Liver (tissue), 9 donors: ENCODE data around the gene SHOC1. TPM values are rescaled to one million over a fixed set of nuclear protein-coding genes. Genes with fewer than 3 reads are reported as not detected.

Experiments used
- DNase-seq: peaks from one replicate; pipeline ENCODE4 v3.0.0-alpha.2; 2017; ENCODE audit warnings: low spot score
- H3K27ac ChIP-seq, 2 donors: one replicate each; pipeline ENCODE4 v1.7.0; 2013; ENCODE audit warnings: inconsistent platforms in 2 of 2, low read length in 2 of 2, control low read depth in 1 of 2, low read depth in 1 of 2, mild to moderate bottlenecking in 1 of 2
- H3K27me3 ChIP-seq, 4 donors: one replicate each; pipeline versions ENCODE4 v1.6.1 to v1.7.0; 2013; ENCODE audit warnings: low read length in 3 of 4, inconsistent platforms in 1 of 4, mild to moderate bottlenecking in 1 of 4, moderate library complexity in 1 of 4; ENCODE audit not compliant: control insufficient read depth in 4 of 4, insufficient read depth in 4 of 4
- H3K36me3 ChIP-seq, 4 donors: one replicate each; pipeline versions ENCODE4 v1.6.1 to v1.7.0; 2013; ENCODE audit warnings: low read length in 3 of 4, mild to moderate bottlenecking in 3 of 4, low read depth in 1 of 4, moderate library complexity in 1 of 4; ENCODE audit not compliant: control insufficient read depth in 4 of 4, insufficient read depth in 3 of 4
- H3K4me1 ChIP-seq, 4 donors: one replicate each; pipeline versions ENCODE4 v1.6.1 to v1.7.0; 2013; ENCODE audit warnings: low read length in 3 of 4, mild to moderate bottlenecking in 3 of 4, moderate library complexity in 1 of 4; ENCODE audit not compliant: control insufficient read depth in 4 of 4, insufficient read depth in 4 of 4
- H3K4me3 ChIP-seq, 3 donors: one replicate each; pipeline versions ENCODE4 v1.6.1 to v1.7.0; 2013; ENCODE audit warnings: low read length in 3 of 3, control low read depth in 1 of 3, low read depth in 1 of 3, mild to moderate bottlenecking in 1 of 3
- H3K9ac ChIP-seq, 2 donors: one replicate each; pipeline ENCODE4 v1.7.0; 2013; ENCODE audit warnings: low read length in 2 of 2, mild to moderate bottlenecking in 2 of 2, moderate library complexity in 2 of 2, control low read depth in 1 of 2, low read depth in 1 of 2
- H3K9me3 ChIP-seq, 4 donors: one replicate each; pipeline versions ENCODE4 v1.6.1 to v1.7.0; 2013; ENCODE audit warnings: low read length in 3 of 4; ENCODE audit not compliant: control insufficient read depth in 4 of 4
- ATF3 ChIP-seq: IDR thresholded peaks from 2 replicates; pipeline ENCODE4 v1.6.1; 2016; ENCODE audit warnings: antibody characterized with exemption
- CTCF ChIP-seq: fragments of 150-350 bp; IDR thresholded peaks from 2 replicates; pipeline ENCODE4 v1.5.1; 2017; ENCODE audit warnings: improper control_type of control experiment, low read depth, low read length; ENCODE audit not compliant: missing input control
- EGR1 ChIP-seq, 2 donors: IDR thresholded peaks; 2 replicates each; pipeline ENCODE4 v1.6.1; 2016 to 2018; ENCODE audit warnings: antibody characterized with exemption in 2 of 2, low read depth in 2 of 2
- FOXA1 ChIP-seq: IDR thresholded peaks from 2 replicates; pipeline ENCODE4 v1.6.1; 2016; ENCODE audit warnings: antibody characterized with exemption
- FOXA2 ChIP-seq: IDR thresholded peaks from 2 replicates; pipeline ENCODE4 v1.6.1; 2016; ENCODE audit warnings: antibody characterized with exemption
- GABPA ChIP-seq, 2 donors: IDR thresholded peaks in 1 of 2; conservative IDR thresholded peaks in 1 of 2; 2 replicates each; pipeline ENCODE4 v1.6.1; 2016; ENCODE audit warnings: antibody characterized with exemption in 2 of 2, mild to moderate bottlenecking in 1 of 2, moderate library complexity in 1 of 2
- HNF4G ChIP-seq: IDR thresholded peaks from 2 replicates; pipeline ENCODE4 v1.6.1; 2016; ENCODE audit warnings: antibody characterized with exemption
- JUND ChIP-seq, 2 donors: IDR thresholded peaks; 2 replicates each; pipeline ENCODE4 v1.6.1; 2016; ENCODE audit warnings: antibody characterized with exemption in 2 of 2
- MAX ChIP-seq: IDR thresholded peaks from 2 replicates; pipeline ENCODE4 v1.6.1; 2016; ENCODE audit warnings: antibody characterized with exemption
- NR2F2 ChIP-seq: IDR thresholded peaks from 2 replicates; pipeline ENCODE4 v1.6.1; 2016; ENCODE audit warnings: antibody characterized with exemption
- RAD21 ChIP-seq, 2 donors: IDR thresholded peaks; 2 replicates each; pipeline ENCODE4 v1.6.1; 2016; ENCODE audit warnings: antibody characterized with exemption in 2 of 2, mild to moderate bottlenecking in 2 of 2
- REST ChIP-seq: IDR thresholded peaks from 2 replicates; pipeline ENCODE4 v1.6.1; 2016; ENCODE audit warnings: antibody characterized with exemption, mild to moderate bottlenecking
- RXRA ChIP-seq, 2 donors: IDR thresholded peaks; 2 replicates each; pipeline ENCODE4 v1.6.1; 2017 to 2018; ENCODE audit warnings: antibody characterized with exemption in 2 of 2, mild to moderate bottlenecking in 1 of 2
- YY1 ChIP-seq: IDR thresholded peaks from 2 replicates; pipeline ENCODE4 v1.6.1; 2016; ENCODE audit warnings: antibody characterized with exemption, mild to moderate bottlenecking
- ZBTB33 ChIP-seq: IDR thresholded peaks from 2 replicates; pipeline ENCODE4 v1.6.1; 2016; ENCODE audit warnings: antibody characterized with exemption
- WGBS: extraction: QIAGEN DNeasy Blood & Tissue Kit; methylation state at CpG from one replicate; pipeline ENCODE4 v1.1.7; 2013; 5-methylcytosine and 5-hydroxymethylcytosine counted together
- polyA plus RNA-seq, 2 donors: library from polyadenylated mRNA; stranded (reverse) in 1 of 2; unstranded in 1 of 2; fragments of 200-250 nt in 1 of 2; fragments of >200 nt in 1 of 2; fragmentation: Nextera tagmentation in 1 of 2; extraction: Ambion mirVana in 1 of 2; gene quantifications; one replicate each; pipeline versions ENCODE4 v1.2.1 to v1.2.3, GENCODE V29; 2013 to 2015
- total RNA-seq, 2 donors: library from RNA; depleted of rRNA; stranded (reverse); fragments of >200 nt; gene quantifications; one replicate each; pipeline ENCODE4 v1.2.3, GENCODE V29; 2014
- donor health status: healthy.
- donor health status: healthy.
- donor health status: healthy.
- donor health status: healthy.
- donor health status: healthy.

Gene SHOC1
- total and polyA plus RNA-seq, 4 donors, result 0.13 TPM; not detected in 3

GRCh38 chr9:111831371-111832108, 36.8 kb upstream of the SHOC1 start:
- 91% methylated on average over 5 of the region's 5 CpGs for WGBS
- Histone ChIP-seq H3K27me3 (no peaks in the 10 kb centered on the region), H3K9me3 (no peaks in the 10 kb centered on the region), H3K4me1 (no peaks in the 10 kb centered on the region), H3K9ac (no peak overlapping the region), H3K36me3 (no peaks in the 10 kb centered on the region), H3K4me3 (no peak overlapping the region), H3K27ac (no peak overlapping the region)
- TF ChIP-seq REST (no peak), FOXA1 (no peak), FOXA2 (no peak), MAX (no peak), HNF4G (no peak), RXRA (IDR thresholded peaks at IDR 0.05) (no peak), YY1 (no peak), NR2F2 (no peak), JUND (IDR thresholded peaks at IDR 0.05) (no peak), GABPA (IDR thresholded peaks at IDR 0.05 in 1 of 2, conservative IDR thresholded peaks at IDR 0.05 in 1 of 2) (no peak), EGR1 (IDR thresholded peaks at IDR 0.05; ENCODE audit: low read depth in 2 of 2) (no peak)
- DNase-seq, result no peak

- Histone ChIP-seq H3K27me3 (no peaks in the 10 kb centered on the region), H3K9me3 (no peaks in the 10 kb centered on the region), H3K4me1 (no peaks in the 10 kb centered on the region), H3K4me3 (no peak overlapping the region), H3K9ac (no peak overlapping the region), H3K36me3 (no peaks in the 10 kb centered on the region), H3K27ac (no peak overlapping the region)
- DNase-seq, result no peak
- WGBS, result 58% methylated on average over 4 of the region's 4 CpGs
- TF ChIP-seq RAD21 (IDR thresholded peaks at IDR 0.05), result peak; percentile 75
- no peak for TF ChIP-seq ATF3
- no peak for TF ChIP-seq JUND (IDR thresholded peaks at IDR 0.05)
- TF ChIP-seq FOXA1, result no peak
- peak; percentile 27 for TF ChIP-seq CTCF
- TF ChIP-seq ZBTB33, result no peak
Measured at GRCh38 chr9:111828193-111828592, 33.5 kb upstream of the SHOC1 start.
